ENCODE measurements around the gene RNF149.

The RNF149 gene

DNA sequence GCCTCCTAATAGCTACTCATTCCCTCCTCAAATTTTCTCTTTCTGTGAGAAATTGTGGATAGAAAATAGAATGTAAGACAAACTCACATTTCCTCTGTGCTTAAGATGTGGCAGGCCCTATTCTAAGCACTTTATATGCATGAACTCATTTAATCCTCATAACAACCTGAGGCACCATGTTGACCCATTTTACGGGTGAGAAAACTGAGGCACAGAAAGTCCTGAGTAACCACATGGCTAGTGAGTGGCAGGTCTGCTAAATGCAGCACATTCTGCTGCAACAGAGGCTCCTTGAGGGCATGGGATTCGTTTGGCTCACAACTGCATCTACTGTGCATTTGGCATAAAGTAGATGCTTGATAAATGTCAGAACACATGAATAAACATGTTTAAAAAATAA is 22.7 kb upstream of the RNF149 start:
- Histone ChIP-seq H3F3A (ENCODE audit: insufficient read depth) (no peaks in the 10 kb centered on the region), H4K20me1 (ENCODE audit: low read depth, low read length) (no peaks in the 10 kb centered on the region), H3K9me3 (ENCODE audit: insufficient read depth, low read length) (no peaks in the 10 kb centered on the region; the same call in 1 of the 2 replicates), H3K4me2 (ENCODE audit: low read depth, low read length, poor library complexity, severe bottlenecking) (no peak overlapping the region), H3K9me2 (replicated peaks; ENCODE audit: insufficient read depth, low read length) (no peaks in the 10 kb centered on the region), H3K79me2 (ENCODE audit: insufficient read depth, low read length) (no peaks in the 10 kb centered on the region), H3K27ac (ENCODE audit: low read depth, low read length) (no peak overlapping the region), H3K4me3 (ENCODE audit: insufficient read depth, low read length, poor library complexity, severe bottlenecking) (no peak overlapping the region), H2AFZ (ENCODE audit: low read depth, low read length, severe bottlenecking) (no peak overlapping the region), H3K9ac (ENCODE audit: low read length) (no peak overlapping the region), H3K36me3 (ENCODE audit: low read length) (no peaks in the 10 kb centered on the region), H3K27me3 (ENCODE audit: low read length) (no peaks in the 10 kb centered on the region)
- TF ChIP-seq, protein P1, sequence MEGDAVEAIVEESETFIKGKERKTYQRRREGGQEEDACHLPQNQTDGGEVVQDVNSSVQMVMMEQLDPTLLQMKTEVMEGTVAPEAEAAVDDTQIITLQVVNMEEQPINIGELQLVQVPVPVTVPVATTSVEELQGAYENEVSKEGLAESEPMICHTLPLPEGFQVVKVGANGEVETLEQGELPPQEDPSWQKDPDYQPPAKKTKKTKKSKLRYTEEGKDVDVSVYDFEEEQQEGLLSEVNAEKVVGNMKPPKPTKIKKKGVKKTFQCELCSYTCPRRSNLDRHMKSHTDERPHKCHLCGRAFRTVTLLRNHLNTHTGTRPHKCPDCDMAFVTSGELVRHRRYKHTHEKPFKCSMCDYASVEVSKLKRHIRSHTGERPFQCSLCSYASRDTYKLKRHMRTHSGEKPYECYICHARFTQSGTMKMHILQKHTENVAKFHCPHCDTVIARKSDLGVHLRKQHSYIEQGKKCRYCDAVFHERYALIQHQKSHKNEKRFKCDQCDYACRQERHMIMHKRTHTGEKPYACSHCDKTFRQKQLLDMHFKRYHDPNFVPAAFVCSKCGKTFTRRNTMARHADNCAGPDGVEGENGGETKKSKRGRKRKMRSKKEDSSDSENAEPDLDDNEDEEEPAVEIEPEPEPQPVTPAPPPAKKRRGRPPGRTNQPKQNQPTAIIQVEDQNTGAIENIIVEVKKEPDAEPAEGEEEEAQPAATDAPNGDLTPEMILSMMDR (IDR thresholded peaks at IDR 0.05; ENCODE audit: insufficient read depth, low read length, poor library complexity, severe bottlenecking) = no peak
- no peak for TF ChIP-seq EZH2phosphoT487 (conservative IDR thresholded peaks at IDR 0.05; ENCODE audit: low read length)

DNA sequence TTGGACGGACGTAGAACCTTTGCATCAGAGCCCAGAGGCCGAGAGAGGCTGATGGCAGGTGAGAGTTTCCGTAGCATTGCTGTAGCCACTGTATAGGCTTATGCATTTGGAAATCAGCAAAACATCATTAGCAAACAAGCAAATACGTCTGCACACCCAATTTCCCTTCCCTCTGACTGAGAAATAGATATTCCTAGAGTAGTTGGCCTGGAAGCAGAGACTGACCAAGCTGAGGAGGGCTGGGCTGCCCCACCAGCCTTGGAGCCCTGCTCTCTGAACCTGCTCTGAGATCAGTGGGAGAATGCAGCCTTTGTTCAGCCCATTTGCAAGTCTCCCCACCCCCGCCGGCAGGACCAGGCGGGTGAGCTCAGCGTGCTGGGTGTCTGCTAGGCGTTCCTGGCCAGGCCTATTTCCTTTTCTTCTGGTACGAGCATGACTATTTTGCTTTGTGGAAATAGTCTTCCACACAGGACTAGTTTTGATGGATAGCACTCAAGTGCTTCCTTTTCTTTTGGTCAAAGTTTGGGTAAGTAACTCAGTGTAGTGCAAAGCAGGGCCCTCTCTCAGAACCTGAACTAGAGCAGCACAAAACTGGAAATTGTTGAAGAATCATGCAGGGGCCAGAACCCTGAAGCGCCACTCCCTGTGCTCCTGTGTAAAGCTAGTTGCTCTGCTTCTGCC is 21.9 kb upstream of the RNF149 start:
- no peak overlapping the region for H3K4me3 ChIP-seq (ENCODE audit: insufficient read depth, low read length, poor library complexity, severe bottlenecking)
- no peak overlapping the region for H3K9ac ChIP-seq (ENCODE audit: low read length)
- H3K9me3 ChIP-seq (ENCODE audit: insufficient read depth, low read length) = no peaks in the 10 kb centered on the region; the same call in 1 of the 2 replicates
- H3K4me2 ChIP-seq (ENCODE audit: low read depth, low read length, poor library complexity, severe bottlenecking) = no peak overlapping the region
- TF ChIP-seq EZH2phosphoT487 (conservative IDR thresholded peaks at IDR 0.05; ENCODE audit: low read length) = no peak
- TF ChIP-seq, protein P1 (IDR thresholded peaks at IDR 0.05; ENCODE audit: insufficient read depth, low read length, poor library complexity, severe bottlenecking) = no peak
- H3K27me3 ChIP-seq (ENCODE audit: low read length) = no peaks in the 10 kb centered on the region
- H3K36me3 ChIP-seq (ENCODE audit: low read length) = no peaks in the 10 kb centered on the region
- H2AFZ ChIP-seq (ENCODE audit: low read depth, low read length, severe bottlenecking) = no peak overlapping the region
- no peaks in the 10 kb centered on the region for H4K20me1 ChIP-seq (ENCODE audit: low read depth, low read length)
- H3F3A ChIP-seq (ENCODE audit: insufficient read depth) = no peaks in the 10 kb centered on the region
- H3K79me2 ChIP-seq (ENCODE audit: insufficient read depth, low read length) = no peaks in the 10 kb centered on the region
- no peak overlapping the region for H3K27ac ChIP-seq (ENCODE audit: low read depth, low read length)
- no peaks in the 10 kb centered on the region for H3K9me2 ChIP-seq (replicated peaks; ENCODE audit: insufficient read depth, low read length)

DNA sequence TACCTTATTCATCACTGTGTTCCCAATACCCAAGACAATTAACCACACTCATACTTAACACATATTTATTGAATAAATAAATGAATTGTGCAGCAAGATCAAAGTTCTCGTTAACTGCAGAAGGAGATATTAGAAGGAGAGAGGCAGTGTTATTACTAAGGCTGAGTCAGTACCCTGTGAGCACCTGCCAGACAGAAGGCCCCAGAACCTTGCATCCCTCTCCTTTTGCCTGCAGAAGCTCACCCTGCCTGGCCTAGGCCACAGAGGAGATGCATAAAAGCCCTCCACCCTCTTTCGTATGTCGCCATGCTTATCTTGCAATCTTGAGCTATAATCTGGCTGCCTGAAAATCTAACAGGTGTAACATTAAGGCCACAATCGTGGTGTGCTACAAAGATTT is 20.5 kb upstream of the RNF149 start:
- Histone ChIP-seq H3K27me3 (ENCODE audit: low read length) (no peaks in the 10 kb centered on the region), H3K9me2 (replicated peaks; ENCODE audit: insufficient read depth, low read length) (no peaks in the 10 kb centered on the region), H3K79me2 (ENCODE audit: insufficient read depth, low read length) (no peaks in the 10 kb centered on the region), H3K9me3 (ENCODE audit: insufficient read depth, low read length) (no peaks in the 10 kb centered on the region; the same call in 1 of the 2 replicates), H3K27ac (ENCODE audit: low read depth, low read length) (no peak overlapping the region), H3K36me3 (ENCODE audit: low read length) (no peaks in the 10 kb centered on the region), H2AFZ (ENCODE audit: low read depth, low read length, severe bottlenecking) (no peak overlapping the region), H4K20me1 (ENCODE audit: low read depth, low read length) (no peaks in the 10 kb centered on the region), H3K4me3 (ENCODE audit: insufficient read depth, low read length, poor library complexity, severe bottlenecking) (no peak overlapping the region), H3K9ac (ENCODE audit: low read length) (no peak overlapping the region), H3F3A (ENCODE audit: insufficient read depth) (no peaks in the 10 kb centered on the region), H3K4me2 (ENCODE audit: low read depth, low read length, poor library complexity, severe bottlenecking) (no peak overlapping the region)
- TF ChIP-seq EZH2phosphoT487 (conservative IDR thresholded peaks at IDR 0.05; ENCODE audit: low read length) = no peak
- TF ChIP-seq, protein P1 (IDR thresholded peaks at IDR 0.05; ENCODE audit: insufficient read depth, low read length, poor library complexity, severe bottlenecking) = no peak
